Measurements from ENCODE around the gene UBXN10. TPM values are rescaled to one million over a fixed set of nuclear protein-coding genes. Genes with fewer than 3 reads are reported as not detected.

Gene UBXN10
- total and polyA plus RNA-seq, 5 donors from 2014 or later: 0.06 to 0.41 (median 0.33) TPM; not detected in 1

DNA sequence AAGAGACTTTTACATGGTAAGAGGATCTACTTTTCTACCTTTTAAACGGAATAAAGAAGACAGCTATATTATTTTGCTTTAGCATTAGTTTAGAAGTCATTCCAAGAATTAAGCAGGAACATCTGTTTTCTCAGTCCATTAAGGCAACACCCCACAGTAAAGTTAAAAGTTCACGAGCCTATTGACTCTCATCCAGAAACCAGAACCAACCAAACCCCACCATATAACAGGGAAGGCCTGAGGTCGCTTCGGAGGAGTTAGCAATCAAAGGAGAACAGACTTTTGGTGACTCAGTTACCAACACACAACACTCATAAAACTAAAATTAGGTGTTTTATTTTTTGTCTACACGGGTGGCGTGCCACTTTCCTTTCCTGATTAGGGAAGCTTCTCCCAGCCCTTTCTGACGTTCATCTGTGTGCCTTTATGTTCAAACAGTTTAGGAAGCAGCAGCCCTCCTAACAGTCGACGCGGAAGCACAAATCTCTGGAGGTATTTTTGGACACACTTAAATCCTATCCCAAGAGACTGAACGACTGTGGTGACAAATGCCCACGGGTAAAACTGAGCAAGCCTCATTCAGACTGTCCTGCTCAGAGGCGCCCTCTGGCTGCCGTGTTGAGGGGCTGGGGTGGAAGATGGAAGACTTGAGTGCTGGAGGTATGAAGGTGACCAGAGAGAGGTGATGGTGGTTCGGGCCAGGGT, 9.0 kb downstream of the UBXN10 start:
- Histone ChIP-seq H3K4me1 (ENCODE audit: control insufficient read depth, insufficient read depth, low read length, poor library complexity, severe bottlenecking) (no peaks in the 10 kb centered on the region), H3K4me3 (ENCODE audit: low read depth, low read length) (no peak overlapping the region), H3K9me3 (ENCODE audit: control insufficient read depth in 2 of 2, low read length in 2 of 2) (no peaks in the 10 kb centered on the region), H3K27ac (ENCODE audit: insufficient read depth, low read length, poor library complexity, severe bottlenecking) (no peak overlapping the region), H3K27me3 (ENCODE audit: control insufficient read depth, insufficient read depth, low read length) (peaks cover 3% of the 10 kb centered on the region), H3K36me3 (ENCODE audit: control insufficient read depth, insufficient read depth, low read length) (no peaks in the 10 kb centered on the region)
- Mint-ChIP-seq H3K27me3 (peaks cover 17% of the 10 kb centered on the region), H3K27ac (no peak overlapping the region), H3K4me1 (peaks cover 0 to 3% (median 0%) of the 10 kb centered on the region in 4 donors), H3K36me3 (no peaks in the 10 kb centered on the region), H3K9me3 (no peaks in the 10 kb centered on the region), H3K4me3 (no peak overlapping the region)
- peak; percentile 40 to 68 (median 51) for DNase-seq
- peak; percentile 62 to 75 for ATAC-seq (ENCODE audit: low read depth in 2 of 2)

- Mint-ChIP-seq H3K4me1 (peaks cover 0 to 3% (median 0%) of the 10 kb centered on the region in 4 donors), H3K27ac (no peak overlapping the region), H3K27me3 (peaks cover 17% of the 10 kb centered on the region), H3K36me3 (no peaks in the 10 kb centered on the region), H3K9me3 (no peaks in the 10 kb centered on the region), H3K4me3 (no peak overlapping the region)
- DNase-seq (no peak), ATAC-seq (ENCODE audit: low read depth in 2 of 2) (no peak)
- Histone ChIP-seq H3K27ac (ENCODE audit: insufficient read depth, low read length, poor library complexity, severe bottlenecking) (no peak overlapping the region), H3K36me3 (ENCODE audit: control insufficient read depth, insufficient read depth, low read length) (no peaks in the 10 kb centered on the region), H3K4me1 (ENCODE audit: control insufficient read depth, insufficient read depth, low read length, poor library complexity, severe bottlenecking) (no peaks in the 10 kb centered on the region), H3K4me3 (ENCODE audit: low read depth, low read length) (no peak overlapping the region), H3K27me3 (ENCODE audit: control insufficient read depth, insufficient read depth, low read length) (peaks cover 3% of the 10 kb centered on the region), H3K9me3 (ENCODE audit: control insufficient read depth in 2 of 2, low read length in 2 of 2) (no peaks in the 10 kb centered on the region)
These were observed 9.5 kb downstream of the UBXN10 start for GRCh38 chr1:20195462-20195780.

- H3K4me1 Mint-ChIP-seq: peaks cover 0 to 3% (median 0%) of the 10 kb centered on the region in 4 donors
- H3K36me3 ChIP-seq (ENCODE audit: control insufficient read depth, insufficient read depth, low read length): no peaks in the 10 kb centered on the region
- H3K27me3 Mint-ChIP-seq: peaks cover 17% of the 10 kb centered on the region
- H3K27ac Mint-ChIP-seq: no peak overlapping the region
- no peaks in the 10 kb centered on the region for H3K9me3 ChIP-seq (ENCODE audit: control insufficient read depth in 2 of 2, low read length in 2 of 2)
- no peaks in the 10 kb centered on the region for H3K4me1 ChIP-seq (ENCODE audit: control insufficient read depth, insufficient read depth, low read length, poor library complexity, severe bottlenecking)
- H3K4me3 Mint-ChIP-seq: no peak overlapping the region
- no peaks in the 10 kb centered on the region for H3K9me3 Mint-ChIP-seq
- no peaks in the 10 kb centered on the region for H3K36me3 Mint-ChIP-seq
- no peak overlapping the region for H3K27ac ChIP-seq (ENCODE audit: insufficient read depth, low read length, poor library complexity, severe bottlenecking)
- DNase-seq (no peak), ATAC-seq (ENCODE audit: low read depth in 2 of 2) (no peak)
- H3K27me3 ChIP-seq (ENCODE audit: control insufficient read depth, insufficient read depth, low read length): peaks cover 3% of the 10 kb centered on the region
- no peak overlapping the region for H3K4me3 ChIP-seq (ENCODE audit: low read depth, low read length)
These were observed 11.5 kb downstream of the UBXN10 start for GRCh38 chr1:20197329-20197791.

DNA sequence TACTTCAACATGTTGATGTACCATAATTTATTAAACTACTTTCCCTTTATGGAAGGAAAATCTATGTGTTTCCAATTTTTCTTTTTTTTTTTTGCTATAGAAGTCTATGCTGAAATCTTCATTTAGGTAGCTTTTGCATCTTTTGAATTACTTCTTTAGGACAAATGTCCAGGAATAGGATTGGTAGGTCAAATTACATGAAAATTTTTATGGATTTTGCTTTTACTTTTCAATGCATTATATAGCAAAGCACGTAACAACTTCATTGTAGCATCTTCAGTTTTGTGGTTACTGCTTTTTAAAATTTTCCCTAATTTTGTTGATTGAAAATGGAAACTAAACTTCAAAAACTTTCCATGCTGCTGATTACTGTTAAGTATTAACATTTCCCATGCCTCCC, 12.4 kb downstream of the UBXN10 start:
- no peak overlapping the region for H3K27ac ChIP-seq (ENCODE audit: insufficient read depth, low read length, poor library complexity, severe bottlenecking)
- H3K27ac Mint-ChIP-seq: no peak overlapping the region
- H3K9me3 ChIP-seq (ENCODE audit: control insufficient read depth in 2 of 2, low read length in 2 of 2): no peaks in the 10 kb centered on the region
- ATAC-seq (ENCODE audit: low read depth in 2 of 2) (no peak), DNase-seq (no peak)
- H3K4me3 ChIP-seq (ENCODE audit: low read depth, low read length): no peak overlapping the region
- no peaks in the 10 kb centered on the region for H3K4me1 ChIP-seq (ENCODE audit: control insufficient read depth, insufficient read depth, low read length, poor library complexity, severe bottlenecking)
- no peaks in the 10 kb centered on the region for H3K9me3 Mint-ChIP-seq
- H3K4me3 Mint-ChIP-seq: no peak overlapping the region
- peaks cover 0 to 3% (median 0%) of the 10 kb centered on the region in 4 donors for H3K4me1 Mint-ChIP-seq
- H3K36me3 Mint-ChIP-seq: no peaks in the 10 kb centered on the region
- no peaks in the 10 kb centered on the region for H3K36me3 ChIP-seq (ENCODE audit: control insufficient read depth, insufficient read depth, low read length)
- H3K27me3 Mint-ChIP-seq: peaks cover 21% of the 10 kb centered on the region
- peaks cover 3% of the 10 kb centered on the region for H3K27me3 ChIP-seq (ENCODE audit: control insufficient read depth, insufficient read depth, low read length)

DNA sequence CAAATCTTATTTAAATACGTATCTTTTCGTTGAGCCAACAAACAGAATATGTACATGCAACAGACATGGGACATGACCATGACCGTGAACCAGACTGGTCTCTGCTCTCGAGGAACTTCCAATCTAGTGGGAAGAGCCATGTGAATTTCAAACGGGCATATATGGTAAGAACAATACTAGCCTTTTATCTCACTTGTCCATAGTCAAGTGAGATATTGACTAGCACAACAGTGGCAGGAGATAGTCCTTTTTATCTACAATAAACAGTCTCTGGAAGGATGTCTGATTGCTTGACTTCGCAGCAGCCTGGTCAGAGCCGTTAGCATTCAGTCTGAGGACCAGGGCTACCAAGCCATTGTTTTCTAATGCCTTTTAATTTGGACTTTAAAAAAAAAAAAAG, 13.0 kb downstream of the UBXN10 start:
- no peak for DNase-seq
- peaks cover 0 to 3% (median 0%) of the 10 kb centered on the region in 4 donors for H3K4me1 Mint-ChIP-seq

GRCh38 chr1:20199403-20199802, 13.5 kb downstream of the UBXN10 start:
- DNase-seq (no peak), ATAC-seq (ENCODE audit: low read depth in 2 of 2) (no peak)
- H3K9me3 ChIP-seq (ENCODE audit: control insufficient read depth in 2 of 2, low read length in 2 of 2): no peaks in the 10 kb centered on the region
- H3K36me3 ChIP-seq (ENCODE audit: control insufficient read depth, insufficient read depth, low read length): no peaks in the 10 kb centered on the region
- Mint-ChIP-seq H3K27ac (no peak overlapping the region), H3K9me3 (no peaks in the 10 kb centered on the region), H3K4me1 (peaks cover 0 to 3% (median 0%) of the 10 kb centered on the region in 4 donors), H3K36me3 (no peaks in the 10 kb centered on the region), H3K4me3 (no peak overlapping the region), H3K27me3 (peaks cover 21% of the 10 kb centered on the region)
- no peak overlapping the region for H3K27ac ChIP-seq (ENCODE audit: insufficient read depth, low read length, poor library complexity, severe bottlenecking)
- H3K4me1 ChIP-seq (ENCODE audit: control insufficient read depth, insufficient read depth, low read length, poor library complexity, severe bottlenecking): no peaks in the 10 kb centered on the region
- peaks cover 3% of the 10 kb centered on the region for H3K27me3 ChIP-seq (ENCODE audit: control insufficient read depth, insufficient read depth, low read length)
- H3K4me3 ChIP-seq (ENCODE audit: low read depth, low read length): no peak overlapping the region

More for the DNA sequence above, 13.0 kb downstream of the UBXN10 start:
- Histone ChIP-seq H3K4me1 (ENCODE audit: control insufficient read depth, insufficient read depth, low read length, poor library complexity, severe bottlenecking) (no peaks in the 10 kb centered on the region), H3K9me3 (ENCODE audit: control insufficient read depth in 2 of 2, low read length in 2 of 2) (no peaks in the 10 kb centered on the region), H3K27ac (ENCODE audit: insufficient read depth, low read length, poor library complexity, severe bottlenecking) (no peak overlapping the region), H3K4me3 (ENCODE audit: low read depth, low read length) (no peak overlapping the region), H3K36me3 (ENCODE audit: control insufficient read depth, insufficient read depth, low read length) (no peaks in the 10 kb centered on the region), H3K27me3 (ENCODE audit: control insufficient read depth, insufficient read depth, low read length) (peaks cover 3% of the 10 kb centered on the region)
- H3K27me3 Mint-ChIP-seq: peaks cover 21% of the 10 kb centered on the region
- H3K9me3 Mint-ChIP-seq: no peaks in the 10 kb centered on the region
- H3K27ac Mint-ChIP-seq: no peak overlapping the region
- no peaks in the 10 kb centered on the region for H3K36me3 Mint-ChIP-seq
- ATAC-seq (ENCODE audit: low read depth in 2 of 2): no peak
- H3K4me3 Mint-ChIP-seq: no peak overlapping the region

DNA sequence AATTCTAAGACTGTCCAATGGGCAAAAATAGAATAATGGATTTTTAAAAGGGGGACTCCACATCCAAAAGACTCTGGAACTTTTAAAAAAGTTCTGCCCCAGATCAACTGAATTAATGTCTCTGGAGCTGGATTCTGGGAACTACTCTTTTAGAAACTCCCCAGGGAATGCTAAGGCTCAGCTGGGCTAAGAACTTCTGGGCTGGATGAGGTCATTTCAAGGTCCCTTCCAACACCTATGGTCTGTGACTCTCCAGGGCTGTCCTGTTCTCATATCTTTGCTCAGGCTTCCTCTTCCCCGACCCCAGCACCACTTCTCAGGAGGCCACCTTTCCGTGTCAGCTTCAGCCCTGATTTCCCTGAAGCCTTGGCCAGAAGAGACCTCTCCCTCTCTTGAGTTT, 13.9 kb downstream of the UBXN10 start:
- Histone ChIP-seq H3K27ac (ENCODE audit: insufficient read depth, low read length, poor library complexity, severe bottlenecking) (no peak overlapping the region), H3K36me3 (ENCODE audit: control insufficient read depth, insufficient read depth, low read length) (no peaks in the 10 kb centered on the region), H3K27me3 (ENCODE audit: control insufficient read depth, insufficient read depth, low read length) (peaks cover 3% of the 10 kb centered on the region), H3K4me1 (ENCODE audit: control insufficient read depth, insufficient read depth, low read length, poor library complexity, severe bottlenecking) (no peaks in the 10 kb centered on the region), H3K4me3 (ENCODE audit: low read depth, low read length) (no peak overlapping the region), H3K9me3 (ENCODE audit: control insufficient read depth in 2 of 2, low read length in 2 of 2) (no peaks in the 10 kb centered on the region)
- H3K27ac Mint-ChIP-seq: no peak overlapping the region
- ATAC-seq (ENCODE audit: low read depth in 2 of 2): no peak
- H3K27me3 Mint-ChIP-seq: peaks cover 21% of the 10 kb centered on the region
- peaks cover 0 to 3% (median 0%) of the 10 kb centered on the region in 4 donors for H3K4me1 Mint-ChIP-seq
- no peak overlapping the region for H3K4me3 Mint-ChIP-seq
- H3K36me3 Mint-ChIP-seq: no peaks in the 10 kb centered on the region
- DNase-seq: no peak
- H3K9me3 Mint-ChIP-seq: no peaks in the 10 kb centered on the region

DNA sequence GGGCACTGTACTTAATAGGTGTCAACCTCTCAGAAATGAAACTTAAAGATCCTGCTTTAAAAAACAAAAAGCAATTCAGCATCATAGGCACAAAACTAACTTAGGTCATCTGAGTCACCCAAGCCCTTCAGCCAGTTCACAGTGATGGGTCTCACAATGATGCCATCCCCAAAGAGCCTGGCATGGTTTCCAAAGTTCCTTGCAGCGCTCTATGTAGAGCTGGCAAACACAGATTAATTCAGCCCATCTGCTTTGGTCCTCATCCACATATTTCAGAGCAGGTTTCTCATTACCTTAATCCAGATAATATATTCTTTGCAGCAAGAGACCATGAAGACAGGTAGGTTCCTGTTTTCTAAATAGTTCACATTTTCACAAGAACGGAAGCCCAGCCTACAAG, 15.1 kb downstream of the UBXN10 start:
- Mint-ChIP-seq H3K36me3 (no peaks in the 10 kb centered on the region), H3K27me3 (peaks cover 21% of the 10 kb centered on the region), H3K4me1 (no peaks in the 10 kb centered on the region), H3K27ac (no peak overlapping the region), H3K9me3 (no peaks in the 10 kb centered on the region), H3K4me3 (no peak overlapping the region)
- ATAC-seq (ENCODE audit: low read depth in 2 of 2) (no peak), DNase-seq (no peak)
- Histone ChIP-seq H3K36me3 (ENCODE audit: control insufficient read depth, insufficient read depth, low read length) (no peaks in the 10 kb centered on the region), H3K4me3 (ENCODE audit: low read depth, low read length) (no peak overlapping the region), H3K9me3 (ENCODE audit: control insufficient read depth in 2 of 2, low read length in 2 of 2) (no peaks in the 10 kb centered on the region), H3K4me1 (ENCODE audit: control insufficient read depth, insufficient read depth, low read length, poor library complexity, severe bottlenecking) (no peaks in the 10 kb centered on the region), H3K27ac (ENCODE audit: insufficient read depth, low read length, poor library complexity, severe bottlenecking) (no peak overlapping the region), H3K27me3 (ENCODE audit: control insufficient read depth, insufficient read depth, low read length) (peaks cover 3% of the 10 kb centered on the region)
